Measurements from ENCODE around the gene LRG1. TPM values are rescaled to one million over a fixed set of nuclear protein-coding genes. Genes with fewer than 3 reads are reported as not detected.
A peak's percentile ranks its signal among the peaks of the same experiment; 100 is the strongest.

LRG1 gene
- total and polyA plus RNA-seq, 4 donors = 57.8 to 1,122 (median 661) TPM

DNA sequence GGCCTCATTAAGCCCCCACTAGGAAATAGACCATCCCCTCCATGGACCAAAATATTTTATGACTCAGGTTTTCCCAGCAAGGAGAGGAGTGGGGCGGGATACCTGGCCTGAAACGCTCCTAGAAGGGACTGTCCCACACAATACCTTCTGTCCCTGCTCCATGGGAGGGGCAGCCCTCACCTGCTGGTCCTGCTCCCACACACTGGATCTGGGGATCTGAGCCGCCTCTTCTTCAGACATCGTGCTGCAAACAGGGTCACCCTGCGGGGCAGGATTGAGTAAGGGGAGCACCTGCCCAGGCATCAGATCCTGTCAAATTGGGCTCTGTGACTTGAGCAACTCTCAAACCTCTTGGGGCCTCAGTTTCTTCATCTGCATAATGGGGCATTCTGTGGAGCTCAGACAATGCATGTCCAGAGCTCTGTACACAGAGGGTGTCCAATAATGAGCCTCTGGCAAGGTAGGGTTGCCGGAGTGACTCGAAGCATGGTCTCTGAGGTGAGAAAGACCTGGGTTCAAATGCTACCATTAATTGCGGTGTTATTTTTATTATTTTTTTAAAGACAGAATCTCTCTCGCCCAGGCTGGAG lies 5.9 kb downstream of the LRG1 start:
- H3K9ac ChIP-seq (ENCODE audit: low read depth in 1 of 2, low read length in 2 of 2) = no peak overlapping the region
- peak overlapping the region; percentile 13 to 62 for H3K27ac ChIP-seq (ENCODE audit: low read depth in 1 of 2, low read length in 2 of 2)
- peaks cover 0 to 5% (median 1%) of the 10 kb centered on the region in 4 donors for H3K36me3 ChIP-seq (ENCODE audit: control insufficient read depth in 4 of 4, insufficient read depth in 3 of 4, low read depth in 1 of 4, low read length in 3 of 4)
- no peak for DNase-seq (ENCODE audit: low spot score)
- H3K9me3 ChIP-seq (ENCODE audit: control insufficient read depth in 4 of 4, low read length in 3 of 4) = no peaks in the 10 kb centered on the region
- WGBS = 86% methylated on average over 9 of the region's 9 CpGs
- peaks cover 2 to 25% (median 10%) of the 10 kb centered on the region in 4 donors for H3K4me1 ChIP-seq (ENCODE audit: control insufficient read depth in 4 of 4, insufficient read depth in 4 of 4, low read length in 3 of 4)
- TF ChIP-seq TAF1 (conservative IDR thresholded peaks at IDR 0.05) = no peak
- peak in 1 of 2 donors; percentile 12 for TF ChIP-seq JUND (IDR thresholded peaks at IDR 0.05)
- H3K27me3 ChIP-seq (ENCODE audit: control insufficient read depth in 4 of 4, insufficient read depth in 4 of 4, low read length in 3 of 4) = no peaks in the 10 kb centered on the region
- no peak overlapping the region for H3K4me3 ChIP-seq (ENCODE audit: low read depth in 1 of 3, low read length in 3 of 3)

DNA sequence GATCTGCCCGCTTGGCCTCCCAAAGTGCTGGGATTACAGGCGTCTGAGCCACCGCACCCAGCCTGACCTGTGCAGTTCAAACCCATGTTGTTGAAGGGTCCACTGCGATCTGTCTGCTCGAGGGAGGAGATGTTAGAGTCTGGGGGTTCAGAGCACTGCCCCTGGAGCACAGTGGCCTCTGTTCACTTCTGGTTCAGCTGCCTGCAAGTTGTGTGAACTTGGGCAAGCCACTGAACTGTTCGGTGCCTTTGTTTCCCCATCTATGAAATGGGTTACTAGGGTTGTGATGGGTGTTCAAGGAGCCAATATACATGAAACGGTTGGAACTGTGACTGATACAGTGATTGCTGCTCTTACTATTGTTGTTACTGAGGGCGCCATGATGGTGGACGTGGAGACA lies 6.5 kb downstream of the LRG1 start:
- 87% methylated on average over 9 of the region's 9 CpGs for WGBS
- Histone ChIP-seq H3K27me3 (ENCODE audit: control insufficient read depth in 4 of 4, insufficient read depth in 4 of 4, low read length in 3 of 4) (no peaks in the 10 kb centered on the region), H3K27ac (ENCODE audit: low read depth in 1 of 2, low read length in 2 of 2) (peak overlapping the region in 1 of 2 donors; percentile 62), H3K9me3 (ENCODE audit: control insufficient read depth in 4 of 4, low read length in 3 of 4) (no peaks in the 10 kb centered on the region), H3K4me1 (ENCODE audit: control insufficient read depth in 4 of 4, insufficient read depth in 4 of 4, low read length in 3 of 4) (peaks cover 2 to 25% (median 10%) of the 10 kb centered on the region in 4 donors), H3K36me3 (ENCODE audit: control insufficient read depth in 4 of 4, insufficient read depth in 3 of 4, low read depth in 1 of 4, low read length in 3 of 4) (peaks cover 0 to 8% (median 3%) of the 10 kb centered on the region in 4 donors), H3K9ac (ENCODE audit: low read depth in 1 of 2, low read length in 2 of 2) (no peak overlapping the region), H3K4me3 (ENCODE audit: low read depth in 1 of 3, low read length in 3 of 3) (no peak overlapping the region)
- TF ChIP-seq YY1 (IDR thresholded peaks at IDR 0.05) = no peak
- no peak for TF ChIP-seq HNF4A (conservative IDR thresholded peaks at IDR 0.05)
- no peak for TF ChIP-seq JUND (IDR thresholded peaks at IDR 0.05)
- TF ChIP-seq FOXA2 (IDR thresholded peaks at IDR 0.05) = no peak
- TF ChIP-seq EGR1 (IDR thresholded peaks at IDR 0.05; ENCODE audit: low read depth in 2 of 2) = no peak
- TF ChIP-seq, protein P1, sequence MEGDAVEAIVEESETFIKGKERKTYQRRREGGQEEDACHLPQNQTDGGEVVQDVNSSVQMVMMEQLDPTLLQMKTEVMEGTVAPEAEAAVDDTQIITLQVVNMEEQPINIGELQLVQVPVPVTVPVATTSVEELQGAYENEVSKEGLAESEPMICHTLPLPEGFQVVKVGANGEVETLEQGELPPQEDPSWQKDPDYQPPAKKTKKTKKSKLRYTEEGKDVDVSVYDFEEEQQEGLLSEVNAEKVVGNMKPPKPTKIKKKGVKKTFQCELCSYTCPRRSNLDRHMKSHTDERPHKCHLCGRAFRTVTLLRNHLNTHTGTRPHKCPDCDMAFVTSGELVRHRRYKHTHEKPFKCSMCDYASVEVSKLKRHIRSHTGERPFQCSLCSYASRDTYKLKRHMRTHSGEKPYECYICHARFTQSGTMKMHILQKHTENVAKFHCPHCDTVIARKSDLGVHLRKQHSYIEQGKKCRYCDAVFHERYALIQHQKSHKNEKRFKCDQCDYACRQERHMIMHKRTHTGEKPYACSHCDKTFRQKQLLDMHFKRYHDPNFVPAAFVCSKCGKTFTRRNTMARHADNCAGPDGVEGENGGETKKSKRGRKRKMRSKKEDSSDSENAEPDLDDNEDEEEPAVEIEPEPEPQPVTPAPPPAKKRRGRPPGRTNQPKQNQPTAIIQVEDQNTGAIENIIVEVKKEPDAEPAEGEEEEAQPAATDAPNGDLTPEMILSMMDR (IDR thresholded peaks at IDR 0.05; ENCODE audit: low read depth, low read length, missing input control) = no peak
- no peak for TF ChIP-seq SP1 (IDR thresholded peaks at IDR 0.05)
- no peak for TF ChIP-seq HNF4G (IDR thresholded peaks at IDR 0.05)
- TF ChIP-seq, protein P2, sequence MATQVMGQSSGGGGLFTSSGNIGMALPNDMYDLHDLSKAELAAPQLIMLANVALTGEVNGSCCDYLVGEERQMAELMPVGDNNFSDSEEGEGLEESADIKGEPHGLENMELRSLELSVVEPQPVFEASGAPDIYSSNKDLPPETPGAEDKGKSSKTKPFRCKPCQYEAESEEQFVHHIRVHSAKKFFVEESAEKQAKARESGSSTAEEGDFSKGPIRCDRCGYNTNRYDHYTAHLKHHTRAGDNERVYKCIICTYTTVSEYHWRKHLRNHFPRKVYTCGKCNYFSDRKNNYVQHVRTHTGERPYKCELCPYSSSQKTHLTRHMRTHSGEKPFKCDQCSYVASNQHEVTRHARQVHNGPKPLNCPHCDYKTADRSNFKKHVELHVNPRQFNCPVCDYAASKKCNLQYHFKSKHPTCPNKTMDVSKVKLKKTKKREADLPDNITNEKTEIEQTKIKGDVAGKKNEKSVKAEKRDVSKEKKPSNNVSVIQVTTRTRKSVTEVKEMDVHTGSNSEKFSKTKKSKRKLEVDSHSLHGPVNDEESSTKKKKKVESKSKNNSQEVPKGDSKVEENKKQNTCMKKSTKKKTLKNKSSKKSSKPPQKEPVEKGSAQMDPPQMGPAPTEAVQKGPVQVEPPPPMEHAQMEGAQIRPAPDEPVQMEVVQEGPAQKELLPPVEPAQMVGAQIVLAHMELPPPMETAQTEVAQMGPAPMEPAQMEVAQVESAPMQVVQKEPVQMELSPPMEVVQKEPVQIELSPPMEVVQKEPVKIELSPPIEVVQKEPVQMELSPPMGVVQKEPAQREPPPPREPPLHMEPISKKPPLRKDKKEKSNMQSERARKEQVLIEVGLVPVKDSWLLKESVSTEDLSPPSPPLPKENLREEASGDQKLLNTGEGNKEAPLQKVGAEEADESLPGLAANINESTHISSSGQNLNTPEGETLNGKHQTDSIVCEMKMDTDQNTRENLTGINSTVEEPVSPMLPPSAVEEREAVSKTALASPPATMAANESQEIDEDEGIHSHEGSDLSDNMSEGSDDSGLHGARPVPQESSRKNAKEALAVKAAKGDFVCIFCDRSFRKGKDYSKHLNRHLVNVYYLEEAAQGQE (IDR thresholded peaks at IDR 0.05) = no peak
- no peak for TF ChIP-seq NR2F2 (IDR thresholded peaks at IDR 0.05)
- DNase-seq (ENCODE audit: low spot score) = no peak

DNA sequence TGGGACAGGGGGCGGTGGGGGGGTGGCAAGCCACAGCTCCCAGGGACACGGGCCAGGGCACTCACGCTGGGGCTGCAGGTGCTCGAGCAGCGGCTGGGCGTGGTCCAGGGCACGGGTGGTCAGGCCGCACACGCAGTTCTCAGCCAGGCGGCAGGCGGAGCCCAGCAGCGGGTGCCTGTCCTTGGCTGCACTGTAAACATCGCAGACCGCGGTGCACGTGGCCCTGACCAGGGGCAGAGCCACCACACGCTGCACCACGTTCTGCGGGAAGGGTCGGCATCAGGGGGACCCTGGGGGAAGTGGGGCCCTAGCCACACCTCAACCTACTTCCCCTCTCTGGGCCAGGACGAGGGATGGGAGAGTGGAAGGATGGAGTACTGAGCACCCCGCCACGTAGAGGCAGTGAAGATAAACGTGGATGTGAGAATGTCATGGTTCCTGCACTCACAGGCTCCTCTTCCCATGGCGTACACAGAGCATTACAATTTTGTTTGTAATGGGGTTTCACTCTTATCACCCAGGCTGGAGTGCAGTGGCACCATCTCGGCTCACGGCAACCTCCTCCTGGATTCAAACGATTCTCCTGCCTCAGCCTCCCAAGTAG lies 8.2 kb downstream of the LRG1 start:
- H3K4me3 ChIP-seq (ENCODE audit: low read depth in 1 of 3, low read length in 3 of 3) = no peak overlapping the region
- peak overlapping the region; percentile 5 to 70 for H3K27ac ChIP-seq (ENCODE audit: low read depth in 1 of 2, low read length in 2 of 2)
- no peak overlapping the region for H3K9ac ChIP-seq (ENCODE audit: low read depth in 1 of 2, low read length in 2 of 2)
- no peaks in the 10 kb centered on the region for H3K9me3 ChIP-seq (ENCODE audit: control insufficient read depth in 4 of 4, low read length in 3 of 4)
- H3K36me3 ChIP-seq (ENCODE audit: control insufficient read depth in 4 of 4, insufficient read depth in 3 of 4, low read depth in 1 of 4, low read length in 3 of 4) = peaks cover 0 to 8% (median 3%) of the 10 kb centered on the region in 4 donors
- peaks cover 2 to 25% (median 10%) of the 10 kb centered on the region in 4 donors for H3K4me1 ChIP-seq (ENCODE audit: control insufficient read depth in 4 of 4, insufficient read depth in 4 of 4, low read length in 3 of 4)
- no peaks in the 10 kb centered on the region for H3K27me3 ChIP-seq (ENCODE audit: control insufficient read depth in 4 of 4, insufficient read depth in 4 of 4, low read length in 3 of 4)
- peak; percentile 8 for TF ChIP-seq SP1 (IDR thresholded peaks at IDR 0.05)
- peak; percentile 63 to 74 for TF ChIP-seq RXRA (IDR thresholded peaks at IDR 0.05)
- peak; percentile 34 for TF ChIP-seq FOXA1 (IDR thresholded peaks at IDR 0.05)
- TF ChIP-seq, protein P2 (IDR thresholded peaks at IDR 0.05) = no peak
- TF ChIP-seq FOXA2 (IDR thresholded peaks at IDR 0.05) = peak; percentile 49
- DNase-seq (ENCODE audit: low spot score) = no peak
- WGBS = 27% methylated on average over 28 of the region's 28 CpGs
